OCI-LY1 (cell line): Measurements from ENCODE around the gene MCTP1.

Source experiments
- CTCF ChIP-seq: fragments of 200-600 bp; sonication (generic), shearing (Covaris generic); IDR thresholded peaks from 2 replicates; pipeline ENCODE4 v1.5.1; 2017; ENCODE audit warnings: mild to moderate bottlenecking, antibody characterized with exemption, low read length, moderate library complexity, mixed read lengths
- EZH2 ChIP-seq: fragments of 200-600 bp; sonication (generic), shearing (Covaris generic); IDR thresholded peaks from 2 replicates; pipeline ENCODE4 v1.8.0; 2017; ENCODE audit warnings: borderline replicate concordance, mixed run types, mild to moderate bottlenecking, antibody characterized with exemption, low read length, moderate library complexity, mixed read lengths

GRCh38 chr5:94856257-94856800 is 428.6 kb downstream of the MCTP1 start:
- TF ChIP-seq CTCF (no peak), EZH2 (no peak)
